Measurements from ENCODE around the gene ACD.

The ACD gene

GRCh38 chr16:67649494-67649931 is 10.5 kb downstream of the ACD start:
- no peak for DNase-seq
- H3K27me3 ChIP-seq (ENCODE audit: insufficient read depth, low read depth, severe bottlenecking): no peaks in the 10 kb centered on the region
- no peak for TF ChIP-seq CTCF (IDR thresholded peaks at IDR 0.05; ENCODE audit: low read depth, low read length)
- no peak overlapping the region for H3K27ac ChIP-seq
- H3K4me3 ChIP-seq (ENCODE audit: low read depth, low read length): no peak overlapping the region
- H3K36me3 ChIP-seq: peaks cover 21% of the 10 kb centered on the region
- no peaks in the 10 kb centered on the region for H3K9me3 ChIP-seq (ENCODE audit: severe bottlenecking)

GRCh38 chr16:67648764-67649407 is 11.2 kb downstream of the ACD start:
- Histone ChIP-seq H3K9me3 (ENCODE audit: severe bottlenecking) (no peaks in the 10 kb centered on the region), H3K36me3 (peaks cover 16% of the 10 kb centered on the region), H3K27ac (no peak overlapping the region), H3K27me3 (ENCODE audit: insufficient read depth, low read depth, severe bottlenecking) (no peaks in the 10 kb centered on the region), H3K4me3 (ENCODE audit: low read depth, low read length) (no peak overlapping the region)
- TF ChIP-seq CTCF (IDR thresholded peaks at IDR 0.05; ENCODE audit: low read depth, low read length): no peak
- no peak for DNase-seq

- no peak overlapping the region for H3K27ac ChIP-seq
- peaks cover 14% of the 10 kb centered on the region for H3K36me3 ChIP-seq
- no peaks in the 10 kb centered on the region for H3K27me3 ChIP-seq (ENCODE audit: insufficient read depth, low read depth, severe bottlenecking)
- no peaks in the 10 kb centered on the region for H3K9me3 ChIP-seq (ENCODE audit: severe bottlenecking)
- no peak for TF ChIP-seq CTCF (IDR thresholded peaks at IDR 0.05; ENCODE audit: low read depth, low read length)
- no peak for DNase-seq
- no peak overlapping the region for H3K4me3 ChIP-seq (ENCODE audit: low read depth, low read length)
Measured at GRCh38 chr16:67648088-67648763, 11.8 kb downstream of the ACD start.

- no peak for TF ChIP-seq CTCF (IDR thresholded peaks at IDR 0.05; ENCODE audit: low read depth, low read length)
- Histone ChIP-seq H3K36me3 (peaks cover 14% of the 10 kb centered on the region), H3K27ac (no peak overlapping the region), H3K9me3 (ENCODE audit: severe bottlenecking) (no peaks in the 10 kb centered on the region), H3K4me3 (ENCODE audit: low read depth, low read length) (no peak overlapping the region), H3K27me3 (ENCODE audit: insufficient read depth, low read depth, severe bottlenecking) (no peaks in the 10 kb centered on the region)
- no peak for DNase-seq
Measured at GRCh38 chr16:67647681-67648080, 12.4 kb downstream of the ACD start.

GRCh38 chr16:67647111-67647651 is 12.9 kb downstream of the ACD start:
- DNase-seq: no peak
- Histone ChIP-seq H3K27me3 (ENCODE audit: insufficient read depth, low read depth, severe bottlenecking) (no peaks in the 10 kb centered on the region), H3K4me3 (ENCODE audit: low read depth, low read length) (no peak overlapping the region), H3K27ac (no peak overlapping the region), H3K9me3 (ENCODE audit: severe bottlenecking) (no peaks in the 10 kb centered on the region), H3K36me3 (peaks cover 10% of the 10 kb centered on the region)
- TF ChIP-seq CTCF (IDR thresholded peaks at IDR 0.05; ENCODE audit: low read depth, low read length): no peak
